Stimulated activated CD4-positive, alpha-beta T cell treated with anti-CD3 and anti-CD28 coated beads, Interleukin-1b, Interleukin-23, amount 100 ng/mL, for 1 hour (primary cell): ENCODE results near the gene ANKRD24.
"Not testable (repeated sequence)": the region's sequence is repeated elsewhere in the genome, so short reads cannot be mapped to it uniquely, and the experiment has no call there.

Experiments used
- DNase-seq, 2 donors: peaks; one replicate each; pipeline ENCODE4 v3.0.0-alpha.2; 2020; ENCODE audit warnings: low read depth in 2 of 2

Gene ANKRD24

DNA sequence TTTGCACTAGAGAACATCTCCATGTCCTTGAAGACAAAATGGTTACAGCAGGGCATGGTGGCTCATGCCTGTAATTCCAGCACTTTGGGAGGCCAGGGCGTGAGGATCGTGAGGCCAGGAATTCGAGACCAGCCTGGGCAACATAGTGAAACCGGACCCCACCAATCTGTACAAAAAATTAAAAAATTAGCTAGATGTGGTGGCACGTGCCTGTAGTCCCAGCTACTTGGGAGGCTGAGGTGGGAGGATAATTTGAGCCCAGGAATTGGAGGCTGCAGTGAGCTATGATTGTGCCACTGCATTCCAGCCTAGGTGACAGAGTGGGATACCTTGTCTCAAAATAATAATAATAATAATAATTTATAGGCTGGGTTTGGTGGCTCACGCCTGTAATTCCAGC, 47.7 kb downstream of the ANKRD24 start:
- DNase-seq, result not testable (repeated sequence)

DNA sequence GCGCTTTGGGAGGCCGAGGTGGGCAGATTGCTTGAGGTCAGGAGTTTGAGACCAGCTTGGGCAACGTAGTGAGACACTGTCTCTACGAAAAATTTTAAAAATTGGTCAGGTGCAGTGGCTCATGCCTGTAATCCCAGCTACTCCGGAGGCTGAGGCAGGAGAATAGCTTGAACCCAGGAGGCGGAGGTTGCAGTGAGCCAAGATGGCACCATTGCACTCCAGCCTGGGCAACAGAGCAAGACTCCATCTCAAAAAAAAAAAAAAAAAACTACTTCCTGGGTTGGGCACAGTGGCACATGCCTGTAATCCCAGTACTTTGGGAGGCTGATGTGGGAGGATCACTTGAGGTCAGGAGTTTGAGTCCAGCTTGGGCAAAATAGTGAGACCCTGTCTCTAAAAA, 49.0 kb downstream of the ANKRD24 start:
- DNase-seq, result not testable (repeated sequence)

DNA sequence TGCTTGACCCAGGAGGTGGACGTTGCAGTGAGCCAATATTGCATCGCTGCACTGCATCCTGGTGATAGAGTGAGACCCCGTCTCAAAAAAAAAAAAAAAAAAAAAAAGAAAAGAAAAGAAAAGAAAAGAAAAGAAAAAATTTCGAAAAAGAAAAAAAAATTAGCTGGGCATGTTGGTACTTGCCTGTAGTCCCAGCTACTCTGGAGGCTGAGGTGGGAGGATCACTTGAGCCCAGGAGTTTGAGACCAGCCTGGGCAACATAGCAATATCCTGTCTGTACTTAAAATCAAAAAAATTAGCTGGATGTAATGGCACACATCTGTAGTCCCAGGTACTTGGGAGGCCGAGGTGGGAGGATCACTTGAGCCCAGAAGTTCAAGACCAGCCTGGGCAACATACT, 49.6 kb downstream of the ANKRD24 start:
- DNase-seq, result not testable (repeated sequence)

DNA sequence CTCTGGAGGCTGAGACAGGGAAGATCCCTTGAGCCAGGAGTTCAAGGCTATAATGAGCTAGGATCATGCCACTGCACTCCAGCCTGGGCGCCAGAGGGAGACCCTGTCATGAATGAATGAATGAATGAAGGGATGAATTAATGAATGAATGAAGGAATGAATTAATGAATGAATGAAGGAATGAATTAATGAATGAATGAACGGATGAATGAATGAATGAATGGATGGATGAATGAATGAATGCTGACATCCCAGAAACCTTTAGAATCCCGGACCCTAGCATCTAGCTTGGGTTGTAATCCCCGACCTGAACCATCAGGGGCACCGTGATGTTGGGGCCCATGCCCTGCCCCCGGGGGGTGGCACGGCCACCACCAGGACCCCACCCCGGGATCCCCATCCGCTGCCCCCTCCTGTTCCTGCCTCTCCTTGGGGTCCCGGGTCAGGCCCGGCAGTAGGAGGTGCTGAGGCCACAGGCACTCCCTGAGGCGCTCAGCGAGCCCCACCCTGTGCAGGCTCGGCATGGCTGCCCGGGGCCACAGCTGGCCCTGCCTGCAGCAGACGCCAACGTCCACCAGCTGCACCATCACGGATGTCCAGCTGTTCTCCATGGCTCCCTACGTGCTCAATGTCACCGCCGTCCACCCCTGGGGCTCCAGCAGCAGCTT, 50.3 kb downstream of the ANKRD24 start:
- DNase-seq, result no peak

DNA sequence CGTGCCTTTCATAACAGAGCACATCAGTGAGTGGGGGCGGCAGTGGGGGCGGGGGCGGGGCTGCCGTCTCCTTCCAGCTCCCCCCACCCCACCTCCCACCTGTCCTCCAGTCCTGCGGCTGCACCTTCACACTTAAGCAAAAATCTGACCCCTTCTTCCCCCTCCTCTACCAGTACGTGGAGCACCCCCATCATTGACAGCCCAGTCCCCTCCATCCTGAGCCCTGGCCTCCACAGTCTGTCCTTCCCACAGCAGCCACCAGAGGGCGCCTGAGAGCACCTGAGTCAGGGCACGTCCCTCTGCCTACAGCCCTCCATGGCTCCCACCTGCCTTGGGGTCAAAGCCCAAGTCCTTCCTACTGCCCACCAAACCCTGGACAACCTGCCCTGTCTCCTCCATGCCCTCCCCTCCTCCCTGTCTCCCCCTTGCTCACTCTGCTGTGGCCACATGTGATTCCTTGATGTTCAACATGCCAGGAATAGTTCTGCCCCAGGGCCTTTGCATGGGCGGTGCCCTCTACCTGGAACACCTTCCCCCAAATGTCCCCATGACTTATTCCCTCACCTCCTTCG, 50.9 kb downstream of the ANKRD24 start:
- DNase-seq, result peak; percentile 25 to 59

DNA sequence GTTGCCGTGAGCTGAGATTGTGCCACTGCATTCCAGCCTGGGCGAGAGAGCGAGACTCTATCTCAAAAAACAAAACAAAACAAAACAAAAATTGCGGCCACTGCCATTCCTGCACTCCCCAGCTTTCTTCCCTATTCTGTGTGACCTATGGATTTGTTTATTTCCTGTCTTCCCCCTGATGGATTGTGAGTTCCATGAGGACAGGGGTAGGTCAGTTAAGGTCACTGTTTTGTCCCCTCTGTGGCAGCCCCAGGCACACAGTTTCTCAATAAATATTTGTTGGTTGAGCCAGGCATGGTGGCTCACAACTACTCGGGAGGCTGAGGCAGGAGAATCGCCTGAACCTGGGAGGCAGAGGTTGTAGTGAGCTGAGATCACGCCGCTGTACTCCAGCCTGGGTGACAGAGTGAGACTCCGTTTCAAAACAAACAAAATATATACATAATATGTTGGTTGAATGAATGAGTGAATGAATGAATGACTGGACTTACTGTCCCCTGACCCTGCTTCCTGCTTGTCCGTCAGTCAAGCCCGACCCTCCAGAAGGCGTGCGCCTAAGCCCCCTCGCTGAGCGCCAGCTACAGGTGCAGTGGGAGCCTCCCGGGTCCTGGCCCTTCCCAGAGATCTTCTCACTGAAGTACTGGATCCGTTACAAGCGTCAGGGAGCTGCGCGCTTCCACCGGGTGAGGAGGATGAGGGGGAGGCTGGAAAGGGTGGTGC, 51.8 kb downstream of the ANKRD24 start:
- DNase-seq, result no peak

DNA sequence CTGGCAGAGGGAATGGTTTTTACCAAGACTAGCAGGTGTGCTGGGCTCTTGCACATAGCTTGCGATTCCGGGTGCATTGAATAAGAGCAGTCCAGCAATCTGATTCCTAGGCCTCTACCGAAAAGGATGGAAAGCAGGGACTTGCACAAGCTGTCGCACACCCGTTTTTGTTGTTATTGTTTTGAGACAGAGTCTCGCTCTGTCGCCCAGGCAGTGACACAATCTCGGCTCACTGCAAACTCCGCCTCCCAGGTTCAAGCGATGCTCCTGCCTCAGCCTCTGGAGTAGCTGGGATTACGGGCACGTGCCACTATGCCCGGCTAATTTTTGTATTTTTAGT, 52.3 kb downstream of the ANKRD24 start:
- no peak for DNase-seq

DNA sequence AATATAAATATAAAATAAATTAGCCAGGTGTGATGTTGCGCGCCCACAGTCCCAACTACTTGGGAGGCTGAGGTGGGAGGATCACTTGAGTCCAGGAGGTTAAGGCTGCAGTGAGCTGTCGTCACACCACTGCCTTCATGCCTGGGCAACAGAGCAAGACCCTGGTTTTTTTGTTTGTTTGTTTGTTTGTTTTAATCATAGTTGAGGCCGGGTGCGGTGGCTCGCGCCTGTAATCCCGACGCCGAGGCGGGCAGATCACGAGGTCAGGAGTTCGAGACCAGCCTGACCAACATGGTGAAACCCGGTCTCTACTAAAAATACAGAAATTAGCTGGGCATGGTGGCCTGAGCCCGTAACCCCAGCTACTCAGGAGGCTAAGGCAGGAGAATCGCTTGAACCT, 55.0 kb downstream of the ANKRD24 start:
- not testable (repeated sequence) for DNase-seq

DNA sequence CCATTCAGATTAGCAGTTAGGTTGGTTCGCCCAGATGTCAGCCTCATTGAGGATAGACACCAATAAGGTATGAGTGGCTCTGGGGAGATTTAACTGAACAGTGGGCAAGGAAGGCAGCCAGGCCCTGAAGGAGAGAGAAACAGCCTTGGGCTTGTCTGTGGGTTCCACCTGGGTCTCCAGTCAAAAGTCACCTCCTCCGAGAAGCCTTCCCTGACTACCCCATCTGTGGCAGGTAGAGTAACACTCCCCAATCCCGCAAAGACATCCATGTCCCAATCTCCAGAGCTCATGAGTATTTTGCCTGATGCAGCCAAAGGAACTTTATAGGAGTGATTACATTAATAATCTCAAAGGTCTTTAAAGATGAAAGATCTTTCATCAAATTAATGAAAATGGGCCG, 56.3 kb downstream of the ANKRD24 start:
- DNase-seq, result no peak

DNA sequence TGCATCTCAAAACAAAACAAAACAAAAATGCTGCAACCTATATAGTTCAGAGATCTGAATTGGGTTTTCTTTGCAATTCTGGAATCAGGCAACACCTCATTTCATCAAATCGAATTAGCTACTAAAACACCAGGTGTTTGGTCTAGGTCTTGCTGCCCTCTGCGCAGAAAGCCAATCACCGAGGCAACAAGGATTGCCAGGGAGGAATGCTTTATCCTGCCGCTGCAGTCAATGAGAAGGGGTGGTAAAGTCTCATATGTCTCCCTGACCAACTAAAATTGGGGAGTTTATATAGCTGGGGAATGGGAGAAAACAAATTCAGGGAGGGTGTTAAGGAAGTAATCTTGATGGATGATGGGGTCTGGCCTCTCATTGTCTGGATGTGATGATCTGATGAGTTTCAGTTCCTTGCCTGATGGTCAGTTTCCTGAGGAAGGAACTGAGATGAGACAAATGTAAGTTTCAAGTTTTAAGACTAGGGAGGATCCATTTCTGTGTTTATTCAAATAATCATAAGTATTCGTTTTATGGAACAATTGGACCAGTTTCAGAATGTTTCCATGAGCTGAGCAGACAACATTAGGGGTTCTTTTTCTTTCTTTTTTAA, 59.4 kb downstream of the ANKRD24 start:
- no peak for DNase-seq

DNA sequence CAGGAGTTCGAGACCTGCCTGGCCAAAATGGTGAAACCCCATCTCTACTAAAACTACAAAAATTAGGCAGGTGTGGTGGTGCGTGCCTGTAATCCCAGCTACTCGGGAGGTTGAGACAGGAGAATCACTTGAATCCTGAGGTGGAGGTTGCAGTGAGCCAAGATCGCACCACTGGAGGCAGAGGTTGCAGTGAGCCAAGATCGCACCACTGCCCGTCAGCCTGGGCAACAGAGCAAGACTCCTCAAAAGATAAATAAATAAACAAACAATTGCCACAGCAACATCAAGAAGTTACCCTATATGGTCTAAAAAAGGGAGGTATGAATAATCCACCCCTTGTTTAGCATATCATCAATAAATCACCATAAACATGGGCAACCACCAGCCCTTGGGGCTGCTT, 63.4 kb downstream of the ANKRD24 start:
- not testable (repeated sequence) for DNase-seq

DNA sequence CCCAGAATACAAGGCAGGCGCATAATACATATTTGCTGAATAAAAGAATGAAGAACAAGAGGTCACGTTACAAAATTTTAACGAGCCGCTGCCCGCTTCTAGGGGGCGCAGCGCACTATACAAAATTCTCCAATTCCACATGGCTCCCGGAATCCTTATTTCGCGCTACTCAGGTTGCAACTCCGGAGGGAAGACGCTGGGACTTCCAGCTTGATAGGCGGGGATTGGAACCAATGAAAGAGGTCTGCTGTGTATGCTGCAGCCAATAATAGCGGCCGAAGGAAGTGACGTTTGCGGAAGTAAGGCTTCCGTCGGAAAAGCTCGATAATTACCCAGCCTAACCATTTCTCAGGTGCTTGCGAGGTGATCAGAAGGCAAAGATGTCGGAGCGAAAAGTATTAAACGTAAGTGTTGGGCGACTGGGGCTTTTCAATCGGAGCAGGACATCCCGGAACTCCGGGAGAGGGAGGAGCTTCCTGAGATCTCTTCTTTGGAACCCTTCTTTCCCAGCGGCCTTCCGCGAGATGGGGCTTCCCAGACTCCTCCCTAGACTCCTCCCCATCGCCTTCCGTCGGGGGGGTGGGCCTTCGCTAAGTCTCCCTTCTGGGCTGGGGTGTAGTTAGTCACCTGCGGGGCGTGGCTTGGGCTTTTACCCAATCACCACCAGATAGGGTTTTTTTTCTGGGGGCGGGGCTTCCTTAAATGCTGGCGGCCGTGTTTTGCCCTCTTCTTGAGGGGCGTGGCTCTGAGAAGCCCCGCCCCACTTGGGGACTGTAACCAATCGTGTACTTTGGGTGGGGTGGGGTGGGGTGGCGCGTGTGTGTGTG, 64.5 kb downstream of the ANKRD24 start, which contains the start of gene YJU2:
TSS of gene YJU2 (plus strand) at position 314 of the 827 bp plus-strand sequence. CDS start at position 381, 67 bp downstream.
- DNase-seq, result peak; percentile 98 to 99

DNA sequence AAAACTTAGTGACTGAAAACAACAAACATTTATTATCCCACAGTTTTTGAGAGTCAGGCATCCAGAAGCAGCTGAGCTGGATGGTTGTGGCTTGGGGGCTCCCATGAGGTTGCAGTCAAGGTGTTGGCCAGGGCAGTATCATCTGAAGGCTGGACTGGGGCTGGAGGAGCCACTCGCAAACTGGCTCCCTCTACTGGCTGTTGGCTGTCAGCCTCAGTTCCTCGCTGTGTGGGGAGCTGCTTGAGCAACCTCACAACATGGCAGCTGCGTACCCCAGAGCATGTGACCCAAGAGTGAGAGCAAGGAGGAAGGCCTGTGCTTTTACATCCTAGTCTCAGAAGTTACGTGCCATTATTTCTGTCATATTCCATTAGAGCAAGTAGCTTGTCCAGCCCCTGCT, 74.1 kb downstream of the ANKRD24 start:
- no peak for DNase-seq

DNA sequence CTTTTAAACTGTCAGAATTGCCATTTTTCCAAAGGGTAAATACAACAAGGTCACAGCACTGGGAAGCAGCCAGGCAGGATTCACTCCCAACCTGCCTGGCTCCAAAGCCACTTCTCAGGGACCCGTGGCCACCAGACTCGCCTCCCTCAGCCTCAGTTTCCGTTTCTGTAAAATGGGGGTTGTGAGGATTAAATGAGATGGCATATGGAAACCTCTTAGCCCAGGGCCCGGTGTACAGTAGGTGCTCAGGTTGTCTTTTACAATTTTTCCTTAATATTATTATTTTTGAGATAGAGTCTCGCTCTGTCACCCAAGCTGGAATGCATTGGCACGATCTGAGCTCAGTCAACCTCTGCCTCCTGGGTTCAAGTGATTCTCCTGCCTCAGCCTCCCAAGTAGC, 74.5 kb downstream of the ANKRD24 start:
- no peak for DNase-seq

DNA sequence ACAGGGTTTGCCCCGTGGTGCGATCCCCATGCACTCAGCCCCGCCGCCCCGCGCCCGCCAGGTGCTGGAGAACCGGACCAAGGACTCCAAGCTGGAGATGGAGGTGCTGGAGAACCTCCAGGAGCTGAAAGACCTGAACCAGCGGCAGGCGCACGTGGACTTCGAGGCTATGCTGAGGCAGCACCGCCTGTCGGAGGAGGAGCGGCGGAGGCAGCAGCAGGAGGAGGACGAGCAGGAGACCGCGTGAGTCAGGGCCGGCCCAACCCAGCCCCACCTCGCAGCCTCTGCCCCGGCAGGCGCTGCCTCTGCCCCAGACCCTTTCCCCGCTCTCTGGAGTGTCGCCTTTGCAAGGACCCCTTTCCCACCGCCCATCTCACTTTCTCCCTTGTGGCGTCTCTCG, 75.7 kb downstream of the ANKRD24 start:
- DNase-seq, result no peak

DNA sequence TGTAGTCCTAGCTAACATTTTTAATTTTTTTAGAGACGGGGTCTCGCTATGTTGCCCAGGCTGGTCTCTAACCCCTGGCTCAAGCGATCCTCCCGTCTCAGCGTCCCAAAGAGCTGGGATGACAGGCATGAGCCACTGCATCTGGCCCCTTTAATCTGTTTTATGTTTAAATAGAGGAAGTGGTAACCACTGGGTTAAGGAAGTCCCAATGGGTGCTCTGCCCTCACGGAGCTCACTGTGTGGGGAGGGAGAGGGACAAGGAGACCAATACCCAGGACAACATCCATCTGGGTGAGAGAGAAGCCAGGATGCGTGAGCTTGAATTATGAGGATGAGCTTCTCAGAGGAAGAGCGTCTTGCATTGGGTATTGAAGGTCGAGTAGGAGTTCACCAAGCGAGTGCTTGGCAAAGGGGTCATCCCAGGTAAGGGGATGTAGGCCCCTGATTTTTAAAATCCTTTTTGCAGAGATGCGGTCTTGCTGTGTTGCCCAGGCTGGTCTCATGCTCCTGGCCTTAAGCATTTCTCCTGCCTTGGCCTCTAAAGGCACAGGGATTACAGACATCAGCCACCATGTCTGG, 78.2 kb downstream of the ANKRD24 start:
- no peak for DNase-seq

DNA sequence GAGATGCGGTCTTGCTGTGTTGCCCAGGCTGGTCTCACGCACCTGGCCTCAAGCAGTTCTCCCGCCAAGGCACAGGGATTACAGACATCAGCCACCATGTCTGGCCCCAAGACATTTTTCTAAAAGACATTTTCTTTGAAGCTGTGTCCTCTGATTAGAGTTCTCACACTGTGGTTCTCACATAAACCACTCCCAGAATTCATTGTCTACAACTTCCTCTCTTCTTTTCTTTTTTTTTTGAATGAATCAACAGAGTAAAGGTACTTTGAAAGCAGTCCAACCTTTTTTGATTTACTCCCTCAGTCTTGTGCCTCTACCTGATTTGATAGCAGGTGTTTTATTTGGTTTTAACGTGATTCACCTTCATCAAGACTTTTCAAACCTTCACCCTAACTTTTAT, 82.3 kb downstream of the ANKRD24 start:
- DNase-seq, result no peak

DNA sequence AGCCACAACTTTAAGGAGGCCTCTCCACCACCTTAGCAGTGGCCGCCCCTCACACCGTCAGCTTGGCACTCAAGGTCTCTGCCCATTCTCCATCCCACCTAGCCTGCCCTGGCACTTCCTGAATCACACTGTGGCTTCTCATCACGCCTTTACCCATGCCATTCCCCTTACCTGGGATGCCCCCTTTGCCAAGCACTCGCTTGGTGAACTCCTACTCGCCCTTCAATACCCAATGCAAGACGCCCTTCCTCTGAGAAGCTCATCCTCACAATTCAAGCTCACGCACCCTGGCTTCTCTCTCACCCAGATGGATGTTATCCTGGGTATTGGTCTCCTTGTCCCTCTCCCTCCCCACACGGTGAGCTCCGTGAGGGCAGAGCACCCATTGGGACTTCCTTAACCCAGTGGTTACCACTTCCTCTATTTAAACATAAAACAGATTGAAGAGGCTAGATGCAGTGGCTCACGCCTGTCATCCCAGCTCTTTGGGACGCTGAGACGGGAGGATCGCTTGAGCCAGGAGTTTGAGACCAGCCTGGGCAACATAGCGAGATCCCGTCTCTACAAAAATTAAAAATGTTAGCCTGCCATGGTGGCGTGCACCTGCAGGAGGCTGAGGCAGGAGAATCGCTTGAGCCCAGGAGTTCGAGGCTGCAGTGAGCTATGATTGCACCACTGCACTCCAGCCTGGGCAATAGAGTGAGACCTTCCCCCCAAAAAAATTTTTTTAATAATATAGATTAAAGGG, 83.9 kb downstream of the ANKRD24 start:
- DNase-seq, result no peak

DNA sequence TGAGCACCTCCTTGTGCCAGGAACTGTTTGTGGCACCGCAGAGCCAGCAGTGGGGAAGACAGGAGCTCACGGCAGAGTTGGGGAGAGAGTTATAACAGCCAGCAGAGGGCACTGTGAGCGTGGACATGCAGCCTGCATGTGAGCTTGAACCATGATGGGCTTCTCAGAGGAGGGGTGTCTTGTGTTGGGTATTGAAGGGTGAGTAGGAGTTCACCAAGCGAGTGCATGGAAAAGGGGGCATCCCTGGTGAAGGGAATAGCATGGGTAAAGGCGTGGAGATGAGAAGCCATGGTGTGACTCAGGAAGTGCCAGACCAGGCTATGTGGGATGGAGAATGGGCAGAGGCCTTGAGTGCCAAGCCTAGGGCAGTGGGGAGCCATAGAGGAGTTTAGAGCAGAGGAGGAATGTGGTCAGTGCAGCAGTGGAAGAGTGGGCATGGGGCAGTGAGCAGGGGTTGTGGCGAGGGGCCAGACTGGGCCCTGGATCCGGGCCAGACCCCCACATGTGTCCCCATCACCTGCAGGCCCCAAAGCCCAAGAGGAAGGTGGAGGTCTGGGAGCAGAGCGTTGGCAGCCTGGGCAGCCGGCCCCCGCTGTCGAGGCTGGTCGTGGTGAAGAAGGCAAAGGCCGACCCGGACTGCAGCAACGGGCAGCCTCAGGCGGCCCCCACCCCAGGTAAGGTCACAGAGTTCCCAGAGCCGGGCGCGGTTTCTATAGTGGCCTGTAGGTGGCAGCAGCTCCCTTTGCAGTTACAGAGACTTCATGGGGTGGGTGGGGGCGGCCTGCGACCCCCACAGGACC, 84.8 kb downstream of the ANKRD24 start:
- DNase-seq, result peak in 1 of 2 donors; percentile 52
